RWPE2 (cell line): ENCODE measurements around the gene CAMK1D.

Experiments used
- ATAC-seq: fragments of 200-7000 bp; cut with Tn5 transposase; 3 replicates; pipeline ENCODE4 v1.9.1; 2021; ENCODE audit warnings: low read depth
- DNase-seq: peaks from one replicate; pipeline ENCODE4 v3.0.0-alpha.2; 2020; ENCODE audit warnings: low spot score
- H3K27ac ChIP-seq: fragments of 450-650 bp; 2 replicates; pipeline ENCODE4 v1.5.1; 2017; ENCODE audit warnings: mild to moderate bottlenecking; ENCODE audit not compliant: poor library complexity, severe bottlenecking
- H3K27me3 ChIP-seq: fragments of 250-450 bp; sonication (Bioruptor Pico); 2 replicates; pipeline ENCODE4 v1.5.1; 2021; ENCODE audit warnings: mild to moderate bottlenecking, moderate library complexity; ENCODE audit not compliant: insufficient read depth, poor library complexity, severe bottlenecking
- H3K36me3 ChIP-seq: fragments of 250-450 bp; sonication (Bioruptor Pico); 2 replicates; pipeline ENCODE4 v1.5.1; 2020; ENCODE audit warnings: low read depth, mild to moderate bottlenecking, moderate library complexity
- H3K4me1 ChIP-seq: fragments of 250-450 bp; sonication (Bioruptor Pico); 2 replicates; pipeline ENCODE4 v1.5.1; 2021; ENCODE audit warnings: mild to moderate bottlenecking, moderate library complexity; ENCODE audit not compliant: insufficient read depth, poor library complexity, severe bottlenecking
- H3K4me3 ChIP-seq: fragments of 250-450 bp; sonication (Bioruptor Pico); 2 replicates; pipeline ENCODE4 v1.5.1; 2021; ENCODE audit warnings: mild to moderate bottlenecking, moderate library complexity; ENCODE audit not compliant: severe bottlenecking
- H3K9me3 ChIP-seq: fragments of 250-450 bp; sonication (Bioruptor Pico); 2 replicates; pipeline ENCODE4 v1.5.1; 2021; ENCODE audit warnings: mild to moderate bottlenecking, moderate library complexity; ENCODE audit not compliant: severe bottlenecking
- CTCF ChIP-seq: fragments of 450-650 bp; IDR thresholded peaks from one replicate; pipeline ENCODE4 v1.5.1; 2017; ENCODE audit warnings: mild to moderate bottlenecking, moderate library complexity; ENCODE audit not compliant: poor library complexity, severe bottlenecking

Gene CAMK1D

GRCh38 chr10:12644380-12645144 is 295.2 kb downstream of the CAMK1D start:
- Histone ChIP-seq H3K4me3 (no peak overlapping the region), H3K36me3 (no peaks in the 10 kb centered on the region), H3K4me1 (no peaks in the 10 kb centered on the region), H3K9me3 (no peaks in the 10 kb centered on the region), H3K27ac (no peak overlapping the region), H3K27me3 (no peaks in the 10 kb centered on the region)
- no peak for TF ChIP-seq CTCF
- no peak for DNase-seq
- no peak for ATAC-seq

- DNase-seq (no peak), ATAC-seq (no peak)
- Histone ChIP-seq H3K4me1 (no peaks in the 10 kb centered on the region), H3K4me3 (no peak overlapping the region), H3K36me3 (no peaks in the 10 kb centered on the region), H3K27me3 (no peaks in the 10 kb centered on the region), H3K9me3 (no peaks in the 10 kb centered on the region), H3K27ac (no peak overlapping the region)
- TF ChIP-seq CTCF: no peak
Measured at GRCh38 chr10:12645449-12645848, 296.1 kb downstream of the CAMK1D start.

GRCh38 chr10:12649012-12649584 is 299.8 kb downstream of the CAMK1D start:
- Histone ChIP-seq H3K27me3 (no peaks in the 10 kb centered on the region), H3K36me3 (no peaks in the 10 kb centered on the region), H3K27ac (no peak overlapping the region), H3K4me1 (no peaks in the 10 kb centered on the region), H3K9me3 (no peaks in the 10 kb centered on the region), H3K4me3 (no peak overlapping the region)
- TF ChIP-seq CTCF: no peak
- DNase-seq (no peak), ATAC-seq (no peak)

- Histone ChIP-seq H3K27ac (no peak overlapping the region), H3K4me3 (no peak overlapping the region), H3K9me3 (no peaks in the 10 kb centered on the region), H3K27me3 (no peaks in the 10 kb centered on the region), H3K36me3 (no peaks in the 10 kb centered on the region), H3K4me1 (no peaks in the 10 kb centered on the region)
- DNase-seq (no peak), ATAC-seq (no peak)
- no peak for TF ChIP-seq CTCF
Measured at GRCh38 chr10:12650122-12650521, 300.8 kb downstream of the CAMK1D start.
